GM23338 (cell line): ENCODE measurements around the gene KLK1. TPM values are rescaled to one million over a fixed set of nuclear protein-coding genes. Genes with fewer than 3 reads are reported as not detected.

Experiments used
- ATAC-seq: fragments of 200-7000 bp; cut with Tn5 transposase; 3 replicates; pipeline ENCODE4 v1.9.1; 2020
- DNase-seq: peaks from one replicate; pipeline ENCODE4 v3.0.0-alpha.2; 2015; ENCODE audit warnings: low spot score
- H2AFZ ChIP-seq: fragments of 200-600 bp; sonication (generic); 2 replicates; pipeline ENCODE4 v1.8.0; 2016; ENCODE audit warnings: antibody characterized with exemption, mild to moderate bottlenecking, moderate library complexity
- H3F3A ChIP-seq: fragments of 200-600 bp; sonication (generic); replicated peaks from 2 replicates; pipeline ENCODE4 v1.8.0; 2017; ENCODE audit warnings: antibody characterized with exemption, mixed run types, low read depth
- H3K27ac ChIP-seq: fragments of 200-600 bp; sonication (generic); 2 replicates; pipeline ENCODE4 v1.6.1; 2016; ENCODE audit warnings: low read depth
- H3K27me3 ChIP-seq: fragments of 200-600 bp; sonication (generic); 2 replicates; pipeline ENCODE4 v1.8.0; 2016; ENCODE audit warnings: mild to moderate bottlenecking, mixed run types, moderate library complexity; ENCODE audit not compliant: insufficient read depth
- H3K36me3 ChIP-seq: fragments of 200-600 bp; sonication (generic); 2 replicates; pipeline ENCODE4 v1.8.0; 2016; ENCODE audit warnings: mild to moderate bottlenecking; ENCODE audit not compliant: insufficient read depth
- H3K4me1 ChIP-seq: fragments of 200-600 bp; sonication (generic); 2 replicates; pipeline ENCODE4 v1.8.0; 2016; ENCODE audit warnings: mild to moderate bottlenecking, moderate library complexity; ENCODE audit not compliant: insufficient read depth
- H3K4me2 ChIP-seq: fragments of 200-600 bp; sonication (generic); 2 replicates; pipeline ENCODE4 v1.7.1; 2017; ENCODE audit warnings: mixed run types
- H3K4me3 ChIP-seq: fragments of 200-600 bp; sonication (generic); 2 replicates; pipeline ENCODE4 v1.6.1; 2016; ENCODE audit warnings: mixed run types
- H3K79me2 ChIP-seq: fragments of 200-600 bp; sonication (generic); replicated peaks from 2 replicates; pipeline ENCODE4 v1.8.0; 2017; ENCODE audit warnings: mild to moderate bottlenecking; ENCODE audit not compliant: insufficient read depth
- H3K9me2 ChIP-seq: fragments of 200-600 bp; sonication (generic); 2 replicates; pipeline ENCODE4 v1.8.0; 2017; ENCODE audit not compliant: insufficient read depth
- H4K20me1 ChIP-seq: fragments of 200-600 bp; sonication (generic); replicated peaks from 2 replicates; pipeline ENCODE4 v1.8.0; 2017; ENCODE audit warnings: mild to moderate bottlenecking; ENCODE audit not compliant: insufficient read depth
- H3K27ac Mint-ChIP-seq: 2 replicates; pipeline ENCODE4 v1.8.0; 2020; ENCODE audit warnings: inconsistent platforms, mild to moderate bottlenecking, moderate library complexity, mixed read lengths
- H3K27me3 Mint-ChIP-seq: 3 replicates; pipeline ENCODE4 v1.8.0; 2022; ENCODE audit warnings: low read depth, mild to moderate bottlenecking, moderate library complexity, mixed read lengths, inconsistent platforms; ENCODE audit not compliant: insufficient read depth, poor library complexity
- H3K36me3 Mint-ChIP-seq: 3 replicates; pipeline ENCODE4 v1.8.0; 2021; ENCODE audit warnings: low read depth, mild to moderate bottlenecking, inconsistent platforms, moderate library complexity, mixed read lengths
- H3K4me1 Mint-ChIP-seq: 3 replicates; pipeline ENCODE4 v1.8.0; 2020; ENCODE audit warnings: mild to moderate bottlenecking, inconsistent platforms, mixed read lengths
- H3K4me3 Mint-ChIP-seq: 3 replicates; pipeline ENCODE4 v1.8.0; 2021; ENCODE audit warnings: moderate library complexity, mild to moderate bottlenecking, inconsistent platforms, mixed read lengths
- H3K9me3 Mint-ChIP-seq: 3 replicates; pipeline ENCODE4 v1.8.0; 2020; ENCODE audit warnings: moderate library complexity, mild to moderate bottlenecking, inconsistent platforms, mixed read lengths
- CREB1 ChIP-seq: fragments of 250-450 bp; sonication (Bioruptor Pico); IDR thresholded peaks from 2 replicates; pipeline ENCODE4 v1.5.0; 2020; ENCODE audit warnings: low read depth, mild to moderate bottlenecking, moderate library complexity
- CTCF ChIP-seq, 2 experiments: fragments of 200-600 bp in 1 of 2; sonication (generic) in 1 of 2; conservative IDR thresholded peaks; 2 replicates each; pipeline versions ENCODE4 v1.5.1 to v1.6.1; 2016 to 2017; ENCODE audit warnings: antibody characterized with exemption in 2 of 2, low read depth in 2 of 2, mild to moderate bottlenecking in 2 of 2, moderate library complexity in 1 of 2
- ETS1 ChIP-seq: IDR thresholded peaks from 2 replicates; pipeline ENCODE4 v1.6.1; 2016; ENCODE audit warnings: antibody characterized with exemption
- EZH2phosphoT487 ChIP-seq: fragments of 200-600 bp; sonication (generic); IDR thresholded peaks from one replicate; pipeline ENCODE4 v1.8.1; 2018; ENCODE audit warnings: antibody characterized with exemption; ENCODE audit not compliant: unreplicated experiment
- JUNB ChIP-seq: IDR thresholded peaks from one replicate; pipeline ENCODE4 v1.6.1; 2016; ENCODE audit warnings: antibody characterized with exemption; ENCODE audit not compliant: unreplicated experiment
- NANOG ChIP-seq: IDR thresholded peaks from 2 replicates; pipeline ENCODE4 v1.6.1; 2016; ENCODE audit warnings: antibody characterized with exemption, borderline replicate concordance
- ZNF114 ChIP-seq: fragments of 250-450 bp; sonication (Bioruptor Pico); IDR thresholded peaks from 2 replicates; pipeline ENCODE4 v1.5.0; 2020; ENCODE audit warnings: mild to moderate bottlenecking, moderate library complexity
- ZNF331 ChIP-seq: fragments of 250-450 bp; sonication (Bioruptor Pico); IDR thresholded peaks from 2 replicates; pipeline ENCODE4 v1.5.0; 2020; ENCODE audit warnings: low read depth, mild to moderate bottlenecking, moderate library complexity
- ZNF462 ChIP-seq: fragments of 250-450 bp; sonication (Bioruptor Pico); IDR thresholded peaks from 2 replicates; pipeline ENCODE4 v1.5.0; 2020; ENCODE audit warnings: mild to moderate bottlenecking, moderate library complexity
- polyA plus RNA-seq: library from polyadenylated mRNA; unstranded; fragments of >200 nt; fragmentation: Nextera tagmentation; extraction: Ambion mirVana; gene quantifications from 2 replicates; pipeline ENCODE4 v1.2.1, GENCODE V29; 2016
- total RNA-seq: library from RNA; depleted of rRNA; stranded (reverse); fragments of >200 nt; shearing (Covaris generic); gene quantifications from 2 replicates; pipeline ENCODE4 v1.2.3, GENCODE V29; 2014

The KLK1 gene
- total and polyA plus RNA-seq, 2 experiments from 2014 or later, result 0.31 to 3.0 TPM

- TF ChIP-seq ZNF462 (CRISPR knock-in tag), result no peak
These were observed 3.1 kb upstream of the KLK1 start (continued) for GRCh38 chr19:50826492-50827240.

GRCh38 chr19:50822661-50823208 is 852 bp downstream of the KLK1 start:
- peaks cover 10% of the 10 kb centered on the region; the same call in 1 of the 3 replicates for H3K9me3 Mint-ChIP-seq
- Histone ChIP-seq H3K4me1 (peaks cover 18% of the 10 kb centered on the region), H3K79me2 (no peaks in the 10 kb centered on the region), H3K27ac (no peak overlapping the region), H3F3A (no peaks in the 10 kb centered on the region), H4K20me1 (no peaks in the 10 kb centered on the region), H3K4me3 (no peak overlapping the region), H3K36me3 (no peaks in the 10 kb centered on the region), H3K27me3 (peaks cover 43% of the 10 kb centered on the region), H3K9me2 (no peaks in the 10 kb centered on the region), H2AFZ (no peak overlapping the region), H3K4me2 (no peak overlapping the region)
- H3K27me3 Mint-ChIP-seq, result peaks cover 34% of the 10 kb centered on the region
- no peak overlapping the region; the same call in 2 of the 3 replicates for H3K4me3 Mint-ChIP-seq
- no peak for ATAC-seq
- H3K4me1 Mint-ChIP-seq, result peaks cover 27% of the 10 kb centered on the region
- peaks cover 3% of the 10 kb centered on the region; the same call in 1 of the 3 replicates for H3K36me3 Mint-ChIP-seq
- DNase-seq, result no peak
- H3K27ac Mint-ChIP-seq, result no peak overlapping the region
- TF ChIP-seq JUNB (no peak), NANOG (no peak), CREB1 (CRISPR knock-in tag) (no peak), EZH2phosphoT487 (no peak), ETS1 (no peak), ZNF114 (CRISPR knock-in tag) (no peak), CTCF (conservative IDR thresholded peaks at IDR 0.05; ENCODE audit: low read depth in 2 of 2) (no peak), ZNF331 (no peak)
